Jurkat, Clone E6-1 (cell line): ENCODE results near the gene CCDC32.

Source experiments
- DNase-seq: peaks from one replicate; pipeline ENCODE4 v3.0.0-alpha.2; 2011; ENCODE audit warnings: low read depth, low spot score
- H3K4me3 ChIP-seq: 2 replicates; pipeline ENCODE4 v1.5.1; 2011; ENCODE audit warnings: mild to moderate bottlenecking, low read length, control low read depth, moderate library complexity

The CCDC32 gene

GRCh38 chr15:40528801-40529200 lies 36.0 kb downstream of the CCDC32 start:
- no peak overlapping the region for H3K4me3 ChIP-seq
- no peak for DNase-seq

GRCh38 chr15:40525855-40526254 lies 39.0 kb downstream of the CCDC32 start:
- no peak overlapping the region for H3K4me3 ChIP-seq
- DNase-seq = no peak

GRCh38 chr15:40523611-40524010 lies 41.2 kb downstream of the CCDC32 start:
- H3K4me3 ChIP-seq = no peak overlapping the region
- DNase-seq = no peak

- no peak for DNase-seq
Observed at GRCh38 chr15:40516322-40516721, 48.5 kb downstream of the CCDC32 start.

GRCh38 chr15:40513609-40514008 lies 51.2 kb downstream of the CCDC32 start:
- H3K4me3 ChIP-seq = no peak overlapping the region
- DNase-seq = no peak

More at GRCh38 chr15:40516322-40516721, 48.5 kb downstream of the CCDC32 start:
- H3K4me3 ChIP-seq = no peak overlapping the region

- DNase-seq = no peak
- no peak overlapping the region for H3K4me3 ChIP-seq
Observed at GRCh38 chr15:40512440-40512839, 52.4 kb downstream of the CCDC32 start.

- DNase-seq = no peak
- H3K4me3 ChIP-seq = no peak overlapping the region
Observed at GRCh38 chr15:40511472-40512133, 53.2 kb downstream of the CCDC32 start.

GRCh38 chr15:40511093-40511471 lies 53.8 kb downstream of the CCDC32 start:
- no peak for DNase-seq
- no peak overlapping the region for H3K4me3 ChIP-seq

- no peak for DNase-seq
- no peak overlapping the region for H3K4me3 ChIP-seq
Observed at GRCh38 chr15:40510201-40510600, 54.6 kb downstream of the CCDC32 start.

- DNase-seq = no peak
- H3K4me3 ChIP-seq = no peak overlapping the region
Observed at GRCh38 chr15:40508216-40508615, 56.6 kb downstream of the CCDC32 start.

GRCh38 chr15:40506964-40507571 lies 57.8 kb downstream of the CCDC32 start:
- DNase-seq = peak; percentile 49
- H3K4me3 ChIP-seq = peak overlapping the region; percentile 13; the same call in 1 of the 2 replicates
